Activated T-cell treated with anti-CD3 and anti-CD28 coated beads for 48 hours (primary cell): ENCODE data around the gene KNSTRN.

Experiments
- DNase-seq: peaks from one replicate; pipeline ENCODE4 v3.0.0-alpha.2; 2020; ENCODE audit warnings: low read depth

Gene KNSTRN, protein sequence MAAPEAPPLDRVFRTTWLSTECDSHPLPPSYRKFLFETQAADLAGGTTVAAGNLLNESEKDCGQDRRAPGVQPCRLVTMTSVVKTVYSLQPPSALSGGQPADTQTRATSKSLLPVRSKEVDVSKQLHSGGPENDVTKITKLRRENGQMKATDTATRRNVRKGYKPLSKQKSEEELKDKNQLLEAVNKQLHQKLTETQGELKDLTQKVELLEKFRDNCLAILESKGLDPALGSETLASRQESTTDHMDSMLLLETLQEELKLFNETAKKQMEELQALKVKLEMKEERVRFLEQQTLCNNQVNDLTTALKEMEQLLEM

DNA sequence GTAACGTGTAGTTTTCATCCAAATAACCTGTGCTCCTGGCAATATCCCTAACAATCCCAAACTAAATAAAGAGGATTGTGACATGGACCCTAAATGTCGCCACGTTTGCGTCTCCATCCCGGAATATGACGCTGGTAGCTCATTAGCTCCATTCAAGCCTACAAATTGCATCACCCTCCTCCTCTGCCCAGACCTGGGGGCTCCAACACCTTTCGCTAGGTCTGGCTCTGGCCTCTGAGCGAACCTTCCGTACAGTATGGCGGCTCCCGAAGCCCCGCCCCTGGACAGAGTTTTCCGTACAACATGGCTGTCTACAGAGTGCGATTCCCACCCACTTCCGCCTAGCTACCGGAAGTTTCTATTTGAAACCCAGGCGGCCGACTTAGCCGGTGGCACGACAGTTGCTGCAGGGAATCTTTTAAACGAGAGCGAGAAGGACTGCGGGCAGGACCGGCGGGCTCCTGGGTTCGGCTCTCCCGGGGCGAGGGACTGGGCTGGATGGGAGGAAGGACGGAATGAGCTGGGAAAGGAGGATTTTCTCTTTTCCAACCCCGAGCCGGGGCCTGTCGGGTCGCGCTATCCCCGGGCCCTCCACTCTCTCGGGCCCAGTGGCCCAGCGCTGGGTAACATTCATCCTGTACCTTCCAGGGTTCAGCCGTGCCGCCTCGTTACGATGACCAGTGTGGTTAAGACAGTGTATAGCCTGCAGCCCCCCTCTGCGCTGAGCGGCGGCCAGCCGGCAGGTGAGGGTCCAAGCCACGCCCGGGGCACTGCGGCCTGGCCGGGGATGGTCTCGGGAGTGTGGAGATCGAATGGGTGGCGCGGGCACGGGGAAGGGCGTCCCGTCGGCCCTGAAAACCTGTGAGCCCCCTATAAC is at the start of gene KNSTRN:
Gene KNSTRN, plus strand, starts transcription at position 142 of the 877 bp plus-strand sequence. Its CDS starts 115 bp downstream, at position 257.
- DNase-seq, result peak; percentile 88

DNA sequence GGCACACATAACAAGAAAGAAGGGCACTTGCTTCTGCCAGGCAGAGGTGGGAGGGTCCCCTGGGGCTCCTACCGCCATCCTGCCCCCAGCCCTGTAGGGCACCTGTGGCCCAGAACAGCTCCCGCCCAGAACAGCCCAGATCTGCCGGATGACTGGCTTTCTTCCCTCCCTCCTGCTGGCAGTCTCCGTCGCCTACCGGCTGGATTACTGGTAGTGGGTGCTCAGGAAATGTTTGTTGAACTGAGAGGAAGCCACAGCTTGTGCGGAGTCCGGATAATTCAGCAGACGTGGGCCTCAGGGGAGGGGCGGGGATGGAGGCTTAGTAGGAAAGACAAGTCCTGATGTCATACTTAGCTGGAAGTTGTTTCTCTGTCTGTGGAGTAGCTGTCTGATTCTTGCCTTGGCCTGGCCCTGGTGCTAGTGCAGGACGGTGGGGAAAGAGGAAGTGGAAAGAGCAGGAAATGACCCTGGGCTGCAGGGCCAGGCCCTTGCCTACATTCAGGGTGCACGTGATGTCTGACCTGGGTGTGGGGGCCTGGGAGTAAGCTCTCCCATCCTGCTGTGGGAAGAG is 48.5 kb upstream of the KNSTRN start:
- no peak for DNase-seq

DNA sequence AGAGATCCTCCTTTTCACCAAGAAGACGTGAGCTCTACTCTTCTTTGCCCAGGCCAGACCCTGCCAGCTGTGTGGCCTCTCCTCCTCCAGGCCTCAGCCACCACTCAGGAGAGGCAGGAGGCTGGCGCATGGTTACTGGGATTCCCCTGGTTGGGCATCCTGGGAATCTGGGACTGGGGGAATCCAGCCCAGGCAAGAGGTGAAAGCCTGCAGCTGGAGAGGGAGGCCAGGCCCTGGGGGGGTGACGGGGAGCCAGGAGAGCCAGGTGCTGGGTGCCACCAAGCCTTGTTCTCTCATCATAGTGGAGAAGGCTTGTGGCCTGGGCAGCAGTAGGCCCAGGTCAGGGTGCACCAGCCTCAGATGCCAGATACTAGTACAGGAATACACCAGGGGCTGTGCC is 48.0 kb upstream of the KNSTRN start:
- DNase-seq, result no peak

DNA sequence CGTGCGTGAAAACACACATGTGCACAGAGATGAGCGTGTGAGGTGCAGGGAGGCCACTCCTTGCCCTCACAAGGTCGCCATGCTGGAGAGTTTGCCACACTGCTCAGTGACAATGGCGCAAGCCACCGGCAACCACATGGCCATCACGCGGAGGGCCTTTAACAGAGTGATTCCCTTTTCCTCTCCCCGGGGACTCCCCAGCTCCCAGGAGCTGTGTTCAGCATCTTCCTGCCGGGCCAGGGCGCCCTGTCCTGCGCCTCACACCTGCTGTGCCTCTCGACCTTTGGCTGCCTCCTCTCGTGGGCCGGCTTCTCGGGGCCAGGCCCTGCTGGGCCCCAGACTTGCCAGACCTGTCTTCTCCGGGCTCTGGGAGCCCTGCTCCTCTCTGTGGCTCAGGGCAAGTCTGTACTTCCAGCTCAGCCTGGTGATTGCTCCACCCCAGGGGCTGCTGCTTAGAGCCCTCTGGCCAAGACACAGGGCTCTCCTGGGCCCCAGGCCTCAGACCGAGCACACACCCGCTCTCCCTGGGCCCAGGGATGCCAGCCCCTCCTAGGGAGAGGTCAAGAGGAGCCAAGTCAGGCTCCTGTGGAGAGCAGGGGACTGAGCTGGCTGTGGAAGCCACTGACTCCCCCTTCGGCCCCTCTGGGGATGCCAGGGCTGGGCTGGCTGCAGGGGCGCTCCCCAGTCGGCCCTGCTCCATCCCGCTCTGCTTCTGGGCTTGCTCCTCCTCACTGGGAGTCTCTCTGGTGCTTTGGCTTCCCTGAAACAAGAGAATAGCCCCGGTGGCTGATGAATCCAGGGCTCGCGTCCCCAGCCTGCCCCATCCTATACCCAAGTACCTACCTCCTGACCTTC is 47.4 kb upstream of the KNSTRN start:
- no peak for DNase-seq

DNA sequence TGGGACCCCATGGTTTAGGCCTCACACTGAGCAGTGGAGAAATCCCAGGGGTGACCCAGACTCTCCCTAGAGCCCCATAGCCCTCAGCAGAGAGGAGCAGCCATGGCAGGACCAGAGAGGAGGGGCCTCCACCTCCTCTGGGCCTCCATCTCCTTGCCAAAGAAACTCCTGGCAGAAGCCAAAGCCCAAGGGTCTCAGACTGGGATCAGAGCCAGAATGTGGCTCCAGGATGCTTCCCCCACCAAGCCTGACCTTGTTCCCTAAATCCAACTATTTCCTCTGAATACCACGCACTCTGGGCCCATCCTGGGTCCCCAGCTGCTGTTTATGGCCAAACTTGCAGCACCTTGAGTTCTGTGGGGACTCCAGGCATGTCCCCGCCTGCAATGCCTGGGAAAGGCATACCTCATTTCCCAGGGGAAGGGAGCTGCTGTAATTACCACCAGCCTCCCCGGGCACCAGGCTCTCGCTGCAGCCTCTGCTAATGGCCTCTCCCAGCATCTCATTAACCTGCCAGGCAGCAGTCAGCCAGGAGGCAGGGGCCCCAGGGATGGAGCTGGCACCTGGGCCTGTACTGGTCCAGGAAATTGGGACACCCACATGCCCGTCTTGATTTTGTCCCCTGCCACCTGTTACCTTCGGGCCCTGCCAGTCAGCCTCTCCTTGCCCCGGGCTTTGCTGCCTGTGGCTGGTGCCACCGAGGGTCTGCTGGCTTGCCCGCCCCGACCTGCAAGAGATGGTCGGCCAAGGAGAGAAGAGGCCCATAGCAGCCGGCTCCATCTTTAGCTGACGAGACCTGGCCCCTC is 46.4 kb upstream of the KNSTRN start:
- DNase-seq, result no peak

DNA sequence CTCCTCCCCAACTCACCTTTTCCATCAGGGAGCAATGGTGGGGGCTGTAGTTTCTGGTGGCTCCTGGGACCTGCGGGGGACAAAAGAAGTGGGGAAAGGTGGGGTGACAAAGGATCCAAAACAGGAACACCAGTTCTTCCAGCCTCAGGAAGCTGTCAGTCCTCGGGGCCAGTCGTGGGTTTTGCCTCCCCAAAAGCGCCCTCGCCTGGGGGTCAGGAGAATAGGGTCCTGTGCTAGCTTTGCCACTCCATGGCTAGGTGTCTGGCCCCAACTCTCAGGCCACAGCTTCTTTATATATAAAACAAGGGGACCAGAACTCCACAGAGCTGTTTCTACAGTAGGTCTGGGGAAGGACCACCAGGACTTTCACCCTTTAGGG is 45.8 kb upstream of the KNSTRN start:
- no peak for DNase-seq

DNA sequence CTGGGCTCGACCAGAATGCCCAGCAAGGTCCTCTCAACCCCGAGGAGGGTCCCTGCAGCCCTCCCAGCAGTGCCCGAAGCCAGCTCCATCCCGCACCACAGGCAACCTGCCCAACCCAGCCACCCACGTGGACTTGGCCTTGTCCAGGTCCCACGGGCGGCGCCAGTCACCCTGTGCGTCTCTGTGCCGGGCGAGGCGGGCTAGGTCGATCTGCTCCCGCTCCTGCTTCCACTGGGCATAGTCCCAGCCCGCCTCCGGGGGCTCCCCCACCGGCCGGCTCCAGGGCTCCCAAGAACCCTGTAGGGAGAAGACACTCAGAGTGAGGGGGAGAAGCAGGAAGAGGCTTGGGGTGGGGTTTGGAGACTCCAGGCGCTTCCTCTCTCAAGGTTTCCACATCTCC is 44.9 kb upstream of the KNSTRN start:
- no peak for DNase-seq

DNA sequence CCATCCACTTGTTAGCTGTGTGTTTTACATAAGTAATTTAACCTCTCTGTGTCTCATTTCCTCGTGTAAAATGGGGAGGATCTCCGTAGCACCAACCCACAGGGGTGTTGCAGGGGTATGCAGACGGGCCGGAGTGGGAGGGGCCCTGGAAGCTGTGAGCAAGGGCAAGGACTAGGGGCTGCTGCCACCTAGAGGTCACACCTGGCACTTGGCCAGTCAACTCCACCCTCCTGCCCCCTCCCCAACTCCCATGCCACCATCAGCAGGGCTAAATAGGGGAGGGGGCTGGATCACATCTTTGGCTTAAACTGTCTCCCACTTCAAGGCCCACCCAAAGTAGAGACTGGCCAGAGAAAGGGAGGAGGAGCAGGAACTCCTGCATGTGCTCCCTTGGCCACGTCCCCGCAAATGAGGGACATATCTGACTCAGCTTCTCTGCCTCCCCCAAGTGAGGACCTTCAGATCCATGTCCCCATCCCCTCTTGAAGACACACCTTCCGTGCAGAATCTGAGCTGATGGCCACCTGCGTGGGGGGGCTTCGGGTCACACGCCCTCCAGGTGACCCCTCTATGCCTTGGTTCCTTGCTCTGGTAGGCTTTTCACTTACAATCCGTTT is 44.4 kb upstream of the KNSTRN start:
- peak; percentile 73 for DNase-seq

DNA sequence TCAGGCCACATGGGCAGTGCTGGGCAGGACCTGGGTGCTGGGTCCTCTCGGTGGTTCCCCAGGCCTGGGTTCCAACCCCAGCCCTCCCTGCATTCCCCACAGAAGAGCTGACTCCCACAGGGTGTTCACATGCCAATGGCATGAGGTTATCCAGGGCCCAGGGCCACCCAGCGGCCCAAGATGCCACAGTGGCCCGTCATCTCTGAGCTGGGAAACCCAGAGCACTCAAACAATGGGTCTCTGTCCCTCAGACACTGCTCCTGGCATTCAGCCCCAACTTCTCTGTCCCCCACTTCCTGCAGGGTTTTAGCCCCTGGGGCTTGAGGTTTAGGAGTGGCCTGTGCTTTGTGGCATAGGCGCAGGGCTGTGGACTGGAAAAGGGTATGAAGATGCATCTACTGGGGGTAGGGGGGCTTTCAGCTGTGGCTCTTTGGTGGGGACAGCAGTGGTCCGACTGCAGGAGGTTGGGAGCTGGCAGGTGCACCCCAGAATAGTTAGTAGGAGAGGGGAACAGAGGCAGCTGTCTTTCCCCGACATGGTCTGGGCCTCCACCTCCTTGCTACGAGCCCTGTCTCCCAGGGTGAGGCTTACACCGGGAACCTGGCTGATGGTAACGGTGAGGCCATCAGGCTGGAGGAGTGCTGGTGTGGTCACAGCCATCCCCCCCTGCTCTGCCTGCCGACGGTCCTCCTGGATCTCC is 43.5 kb upstream of the KNSTRN start:
- no peak for DNase-seq

DNA sequence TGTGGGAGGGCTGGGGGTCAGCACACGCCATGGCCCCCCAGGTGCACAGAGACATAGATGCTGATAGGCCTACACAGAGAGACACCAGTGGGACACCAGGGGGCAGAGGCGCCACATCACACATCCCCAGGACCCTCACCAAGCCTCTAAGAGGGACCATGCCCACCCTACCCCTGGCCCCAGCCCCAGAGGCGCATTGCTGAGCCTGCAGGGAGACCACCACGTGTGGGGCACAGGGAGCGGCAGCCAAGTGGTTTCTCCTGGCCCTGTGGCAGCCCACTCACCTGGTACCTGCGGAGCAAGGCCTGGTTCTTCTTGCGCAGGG is 42.9 kb upstream of the KNSTRN start:
- no peak for DNase-seq

DNA sequence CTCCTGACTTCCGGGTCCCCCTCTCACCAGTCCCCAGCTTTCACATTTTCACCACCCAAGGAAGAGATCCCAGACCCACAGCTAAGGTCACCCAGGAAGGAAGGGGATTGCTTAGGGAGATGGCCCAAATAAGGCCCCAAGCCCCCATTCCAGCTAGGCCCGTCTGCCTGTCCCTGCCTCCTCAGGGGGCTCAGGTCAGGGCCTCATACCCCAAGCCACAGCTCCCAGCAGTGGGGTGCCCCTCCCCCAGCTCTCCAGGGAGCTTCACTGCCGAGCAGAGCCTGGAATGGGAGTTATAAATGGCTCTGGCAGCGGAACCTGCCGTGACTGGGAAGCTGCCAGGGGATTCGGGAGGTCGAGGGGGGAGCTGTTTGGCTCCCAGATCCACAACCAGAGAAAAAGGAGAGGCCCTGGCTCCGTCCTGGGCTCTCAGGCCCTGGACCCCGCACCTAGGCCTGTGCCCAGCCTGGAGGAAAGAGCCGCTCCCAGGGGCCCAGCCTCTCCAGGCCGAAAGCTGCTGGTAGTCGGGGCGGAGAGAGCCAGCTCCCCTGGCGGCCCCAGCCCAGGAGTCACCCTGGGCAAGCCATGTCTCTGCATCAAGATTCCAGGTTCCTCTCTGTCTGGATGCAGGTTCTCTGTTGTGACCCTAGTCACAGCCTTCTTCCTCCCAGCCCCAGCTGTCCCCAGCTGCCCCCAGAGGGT is 42.3 kb upstream of the KNSTRN start:
- no peak for DNase-seq

DNA sequence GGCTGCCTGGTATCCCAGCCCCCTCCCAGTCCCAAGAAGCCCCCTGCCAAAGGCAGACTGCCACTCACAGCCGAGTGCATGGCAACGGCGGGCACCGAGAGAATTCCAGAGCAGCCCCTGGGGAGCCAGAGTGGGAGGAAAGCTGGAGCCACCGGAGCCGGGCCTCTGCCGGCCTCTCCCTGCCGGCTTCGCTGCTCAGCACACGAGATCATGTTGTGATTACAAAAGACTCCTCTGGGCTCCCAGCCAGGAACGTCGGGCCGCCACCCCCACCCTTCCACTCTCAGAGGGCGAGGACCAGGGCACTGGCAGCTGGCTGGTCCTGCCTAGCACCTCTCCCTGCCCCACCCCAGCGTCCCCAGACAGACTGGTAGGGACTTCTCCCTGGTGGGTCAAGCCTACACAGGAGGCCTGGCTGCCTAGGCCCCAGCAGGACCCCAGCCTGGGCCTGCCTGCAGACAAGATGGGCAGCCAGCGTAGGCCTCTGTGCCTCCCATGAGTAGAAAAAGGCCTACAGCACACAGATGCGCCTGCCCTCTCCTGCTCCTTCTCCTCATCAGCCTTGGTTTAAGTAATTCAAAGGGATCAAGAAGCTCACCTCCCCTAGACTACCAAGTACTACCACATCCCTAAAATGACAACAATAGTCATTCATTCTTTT is 41.7 kb upstream of the KNSTRN start, which contains the start of gene CCDC9B:
Gene CCDC9B, minus strand, starts transcription at position 200 of the 661 bp plus-strand sequence. Its CDS starts 120 bp downstream, at position 80.
- no peak for DNase-seq

DNA sequence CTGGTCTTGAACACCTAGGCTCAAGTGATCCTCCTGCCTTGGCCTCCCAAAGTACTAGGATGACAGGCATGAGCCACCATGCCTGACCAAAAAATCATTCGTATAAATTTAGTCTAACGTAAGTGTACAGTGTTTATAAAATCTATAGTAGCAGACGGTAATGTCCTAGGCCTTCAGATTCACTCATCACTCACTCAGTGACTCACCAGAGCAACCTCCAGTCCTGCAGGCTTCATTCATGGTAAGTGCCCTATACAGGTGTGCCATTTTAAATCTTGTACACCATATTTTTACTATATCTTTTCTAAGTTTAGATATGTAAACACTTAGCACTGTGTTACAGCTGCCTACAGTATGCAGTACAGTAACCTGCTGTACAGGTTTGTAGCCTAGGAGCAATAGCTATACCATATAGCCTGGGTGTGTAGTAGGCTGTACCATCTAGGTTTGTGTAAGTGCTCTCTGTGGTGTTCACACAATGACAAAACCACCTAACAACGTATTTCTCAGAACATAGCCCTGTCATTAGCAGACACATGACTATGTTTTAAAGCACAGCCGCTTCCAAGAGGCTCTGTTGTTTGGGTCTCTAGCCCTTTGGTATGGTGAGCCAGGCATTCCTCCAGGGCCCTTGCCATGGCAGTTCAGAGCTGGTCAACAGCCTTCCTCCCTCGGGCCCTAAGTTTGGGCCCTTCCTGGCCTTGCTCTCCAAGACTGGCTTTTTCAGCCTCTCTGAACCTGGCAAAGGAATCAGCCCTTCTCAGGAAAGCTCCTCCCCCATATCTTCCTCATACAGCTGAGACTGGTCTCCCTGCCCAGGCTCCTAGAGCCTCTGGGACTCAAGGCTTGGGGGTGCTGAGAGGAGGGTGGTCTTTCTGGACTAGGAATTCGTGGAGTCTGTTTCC is 39.9 kb upstream of the KNSTRN start:
- DNase-seq, result no peak

DNA sequence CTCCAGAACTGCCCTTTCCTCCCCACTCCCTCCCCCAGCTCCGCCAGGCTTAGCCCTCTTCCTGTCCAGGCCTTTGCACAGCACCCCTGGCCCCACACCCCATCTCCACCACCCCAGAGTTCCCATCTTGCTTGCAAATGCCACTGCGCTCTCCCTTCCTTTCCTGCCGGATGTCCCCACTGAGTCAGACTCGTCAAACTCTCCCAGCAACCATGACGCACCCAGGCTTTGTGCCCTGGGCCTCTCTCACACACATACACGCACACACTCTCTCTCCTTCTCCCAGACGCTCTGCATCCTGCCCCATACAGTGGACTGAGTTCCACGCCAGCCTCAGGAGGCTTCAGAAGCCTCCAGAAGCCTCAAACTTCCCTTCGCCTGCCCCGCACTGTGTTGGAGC is 39.0 kb upstream of the KNSTRN start:
- DNase-seq, result no peak

DNA sequence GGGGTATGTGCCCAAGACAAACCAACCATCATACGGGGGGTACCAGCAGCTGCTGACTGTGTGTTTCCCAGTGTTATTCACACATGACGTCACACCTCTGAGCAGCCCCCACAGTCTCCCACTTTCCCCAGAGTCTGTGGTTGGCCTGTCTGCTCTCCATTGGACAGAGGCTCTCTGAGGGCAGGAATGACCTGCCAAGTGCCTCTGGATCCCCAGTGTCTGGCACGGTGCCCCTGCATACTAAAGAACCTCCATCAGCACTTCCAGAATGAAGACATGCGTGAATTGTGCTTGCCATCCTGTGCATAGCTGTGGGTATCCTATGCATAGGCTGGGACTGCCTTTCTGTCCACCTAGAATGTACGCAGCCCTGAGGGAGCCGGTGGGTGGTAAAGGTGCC is 38.3 kb upstream of the KNSTRN start:
- no peak for DNase-seq

DNA sequence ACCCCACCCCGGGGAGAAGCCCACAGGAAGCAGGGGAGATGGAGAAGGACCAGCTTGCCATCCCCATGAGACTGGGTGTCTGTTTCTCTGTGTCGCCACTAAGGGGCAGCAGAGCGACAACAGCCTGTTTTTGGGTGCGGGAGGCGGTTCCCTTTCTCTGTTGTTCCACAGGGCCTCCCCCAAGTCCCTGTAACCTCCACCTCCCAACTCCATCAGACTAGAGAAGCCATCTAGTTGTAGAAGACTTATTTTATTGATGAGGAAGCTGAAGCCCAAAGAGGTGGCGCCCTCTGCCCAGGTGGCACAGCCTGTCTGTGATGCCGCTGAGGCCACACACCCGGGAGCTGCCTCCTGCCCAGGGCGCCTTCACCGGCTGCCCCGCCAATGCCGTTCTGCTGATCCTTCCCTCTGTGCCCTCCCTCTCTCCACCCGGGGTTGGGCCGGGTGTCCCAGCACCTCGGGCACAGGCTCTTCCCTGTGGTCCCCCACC is 37.8 kb upstream of the KNSTRN start:
- peak; percentile 60 for DNase-seq

DNA sequence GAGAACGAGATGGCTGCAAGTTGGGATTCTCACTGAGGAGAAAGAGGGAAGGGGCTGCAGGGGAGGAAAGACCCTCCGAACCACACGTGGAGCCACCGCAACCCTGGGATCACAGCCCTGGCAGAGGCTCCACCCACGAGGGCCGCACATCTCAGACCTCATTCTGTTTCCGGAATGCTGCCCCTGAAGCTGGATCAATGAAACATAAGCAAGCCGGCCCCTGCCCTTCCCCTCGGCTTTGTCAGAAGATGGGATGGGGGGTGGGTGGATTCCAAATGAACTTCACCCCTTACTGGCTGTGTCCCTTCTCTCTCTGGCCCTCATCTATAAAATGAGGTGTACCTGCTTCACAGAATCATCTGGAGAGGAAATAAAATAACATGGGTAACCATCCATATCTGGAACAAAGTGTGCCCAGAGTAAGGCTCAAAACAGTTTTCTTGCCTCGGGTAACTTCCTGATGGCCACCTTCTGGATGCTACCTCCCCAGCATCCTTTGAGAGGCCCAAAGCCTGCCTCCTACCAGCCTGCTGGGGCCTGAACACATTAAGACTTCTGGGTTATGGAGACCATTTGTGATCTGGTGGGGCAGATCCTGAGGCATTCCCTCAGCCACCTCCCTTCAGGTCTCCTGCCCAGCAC is 37.2 kb upstream of the KNSTRN start:
- DNase-seq, result no peak
